ENCODE data around the gene BMPR2. TPM values are rescaled to one million over a fixed set of nuclear protein-coding genes. Genes with fewer than 3 reads are reported as not detected.

Gene BMPR2
- polyA plus RNA-seq, 3 donors: 4.1 to 6.4 (median 4.8) TPM

DNA sequence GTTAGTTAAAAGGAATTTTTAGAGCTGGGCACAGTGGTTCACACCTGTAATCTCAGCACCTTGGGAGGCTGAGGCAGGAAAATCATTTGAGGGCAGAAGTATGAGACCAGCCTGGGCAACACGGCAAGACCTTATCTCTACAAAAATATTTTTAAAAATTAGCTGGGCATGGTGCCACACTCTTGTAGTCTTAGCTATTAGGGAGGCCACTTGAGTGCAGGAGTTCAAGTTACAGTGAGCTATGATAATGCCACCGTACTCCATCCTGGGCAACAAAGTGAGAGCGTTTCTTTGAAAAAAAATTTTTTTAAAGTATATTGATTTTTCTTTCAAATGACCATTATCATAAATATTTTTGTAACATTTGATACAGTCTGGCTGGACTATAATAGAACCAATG is 165.0 kb downstream of the BMPR2 start:
- TF ChIP-seq, protein P1, sequence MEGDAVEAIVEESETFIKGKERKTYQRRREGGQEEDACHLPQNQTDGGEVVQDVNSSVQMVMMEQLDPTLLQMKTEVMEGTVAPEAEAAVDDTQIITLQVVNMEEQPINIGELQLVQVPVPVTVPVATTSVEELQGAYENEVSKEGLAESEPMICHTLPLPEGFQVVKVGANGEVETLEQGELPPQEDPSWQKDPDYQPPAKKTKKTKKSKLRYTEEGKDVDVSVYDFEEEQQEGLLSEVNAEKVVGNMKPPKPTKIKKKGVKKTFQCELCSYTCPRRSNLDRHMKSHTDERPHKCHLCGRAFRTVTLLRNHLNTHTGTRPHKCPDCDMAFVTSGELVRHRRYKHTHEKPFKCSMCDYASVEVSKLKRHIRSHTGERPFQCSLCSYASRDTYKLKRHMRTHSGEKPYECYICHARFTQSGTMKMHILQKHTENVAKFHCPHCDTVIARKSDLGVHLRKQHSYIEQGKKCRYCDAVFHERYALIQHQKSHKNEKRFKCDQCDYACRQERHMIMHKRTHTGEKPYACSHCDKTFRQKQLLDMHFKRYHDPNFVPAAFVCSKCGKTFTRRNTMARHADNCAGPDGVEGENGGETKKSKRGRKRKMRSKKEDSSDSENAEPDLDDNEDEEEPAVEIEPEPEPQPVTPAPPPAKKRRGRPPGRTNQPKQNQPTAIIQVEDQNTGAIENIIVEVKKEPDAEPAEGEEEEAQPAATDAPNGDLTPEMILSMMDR (IDR thresholded peaks at IDR 0.05): no peak
- intact Hi-C loops (cut with micrococcal nuclease): no loop called here

DNA sequence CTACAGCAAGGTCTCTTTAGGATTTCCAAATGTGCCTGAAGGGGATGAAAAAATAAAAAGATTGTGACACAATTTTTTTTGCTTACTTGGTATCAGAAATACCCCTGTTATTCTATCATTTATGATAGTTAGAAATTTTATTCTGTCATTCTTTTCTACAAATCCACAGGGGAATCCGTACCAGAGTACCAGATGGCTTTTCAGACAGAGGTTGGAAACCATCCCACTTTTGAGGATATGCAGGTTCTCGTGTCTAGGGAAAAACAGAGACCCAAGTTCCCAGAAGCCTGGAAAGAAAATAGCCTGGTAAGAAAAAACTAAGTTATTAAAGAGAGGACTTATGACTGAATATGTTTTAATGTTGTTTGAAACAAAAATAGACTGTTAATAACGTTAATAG is 166.0 kb downstream of the BMPR2 start:
- Mint-ChIP-seq H3K27ac (no peak overlapping the region), H3K27me3 (ENCODE audit: low read depth in 3 of 3) (no peaks in the 10 kb centered on the region), H3K4me1 (no peaks in the 10 kb centered on the region), H3K36me3 (peaks cover 1 to 5% of the 10 kb centered on the region in 2 donors), H3K4me3 (no peak overlapping the region), H3K9me3 (no peaks in the 10 kb centered on the region)
- no peaks in the 10 kb centered on the region for H4K20me1 ChIP-seq (ENCODE audit: insufficient read depth, low read length)
- H3K9ac ChIP-seq (ENCODE audit: insufficient read depth, low read length, poor library complexity, severe bottlenecking): no peak overlapping the region
- H2AFZ ChIP-seq (ENCODE audit: insufficient read depth, low read depth, low read length, poor library complexity, severe bottlenecking): no peak overlapping the region
- no peak overlapping the region for H3K4me2 ChIP-seq (replicated peaks; ENCODE audit: extremely low read depth, low read length, poor library complexity, severe bottlenecking)
- no peak overlapping the region for H3K4me3 ChIP-seq (replicated peaks in 1 of 3; ENCODE audit: low read depth in 2 of 3, low read length in 3 of 3)
- TF ChIP-seq, protein P1 (IDR thresholded peaks at IDR 0.05): no peak
- no peak overlapping the region for H3K27ac ChIP-seq (ENCODE audit: low read depth in 1 of 2, low read length in 2 of 2)
- no peaks in the 10 kb centered on the region for H3K9me3 ChIP-seq (replicated peaks in 1 of 2; ENCODE audit: control insufficient read depth in 1 of 2, insufficient read depth in 1 of 2, low read length in 2 of 2)
- WGBS (ENCODE audit: insufficient coverage): 100% methylated on average over 1 of the region's 3 CpGs
- no peaks in the 10 kb centered on the region for H3K27me3 ChIP-seq (ENCODE audit: control insufficient read depth in 2 of 2, insufficient read depth in 2 of 2, low read length in 2 of 2)
- H3K4me1 ChIP-seq (ENCODE audit: control insufficient read depth in 1 of 2, insufficient read depth in 2 of 2, low read length in 2 of 2): no peaks in the 10 kb centered on the region
- no peak for DNase-seq
- H3K36me3 ChIP-seq (replicated peaks in 1 of 2; ENCODE audit: control insufficient read depth in 1 of 2, insufficient read depth in 2 of 2, low read length in 2 of 2): no peaks in the 10 kb centered on the region
- H3K79me2 ChIP-seq (ENCODE audit: insufficient read depth, low read length): no peaks in the 10 kb centered on the region
- intact Hi-C loops (cut with micrococcal nuclease): no loop called here

More for the DNA sequence above, 165.0 kb downstream of the BMPR2 start:
- Histone ChIP-seq H3K9me3 (replicated peaks in 1 of 2; ENCODE audit: control insufficient read depth in 1 of 2, insufficient read depth in 1 of 2, low read length in 2 of 2) (no peaks in the 10 kb centered on the region), H3K36me3 (replicated peaks in 1 of 2; ENCODE audit: control insufficient read depth in 1 of 2, insufficient read depth in 2 of 2, low read length in 2 of 2) (no peaks in the 10 kb centered on the region), H3K79me2 (ENCODE audit: insufficient read depth, low read length) (no peaks in the 10 kb centered on the region), H3K4me1 (ENCODE audit: control insufficient read depth in 1 of 2, insufficient read depth in 2 of 2, low read length in 2 of 2) (no peaks in the 10 kb centered on the region), H3K27me3 (ENCODE audit: control insufficient read depth in 2 of 2, insufficient read depth in 2 of 2, low read length in 2 of 2) (no peaks in the 10 kb centered on the region), H3K9ac (ENCODE audit: insufficient read depth, low read length, poor library complexity, severe bottlenecking) (no peak overlapping the region), H3K4me2 (replicated peaks; ENCODE audit: extremely low read depth, low read length, poor library complexity, severe bottlenecking) (no peak overlapping the region), H4K20me1 (ENCODE audit: insufficient read depth, low read length) (no peaks in the 10 kb centered on the region), H3K4me3 (replicated peaks in 1 of 3; ENCODE audit: low read depth in 2 of 3, low read length in 3 of 3) (no peak overlapping the region), H3K27ac (ENCODE audit: low read depth in 1 of 2, low read length in 2 of 2) (no peak overlapping the region), H2AFZ (ENCODE audit: insufficient read depth, low read depth, low read length, poor library complexity, severe bottlenecking) (no peak overlapping the region)
- H3K27ac Mint-ChIP-seq: no peak overlapping the region
- no peaks in the 10 kb centered on the region for H3K27me3 Mint-ChIP-seq (ENCODE audit: low read depth in 3 of 3)
- no peaks in the 10 kb centered on the region for H3K4me1 Mint-ChIP-seq
- no CpG with 5 or more reads among the region's 3 CpGs for WGBS (ENCODE audit: insufficient coverage)
- H3K36me3 Mint-ChIP-seq: peaks cover 0 to 5% of the 10 kb centered on the region in 2 donors
- H3K9me3 Mint-ChIP-seq: no peaks in the 10 kb centered on the region
- H3K4me3 Mint-ChIP-seq: no peak overlapping the region
- no peak for DNase-seq

Measured in CD14-positive monocyte (primary cell).